Measurements from ENCODE around the gene MAEL.
A peak's percentile ranks its signal among the peaks of the same experiment; 100 is the strongest.

The MAEL gene

DNA sequence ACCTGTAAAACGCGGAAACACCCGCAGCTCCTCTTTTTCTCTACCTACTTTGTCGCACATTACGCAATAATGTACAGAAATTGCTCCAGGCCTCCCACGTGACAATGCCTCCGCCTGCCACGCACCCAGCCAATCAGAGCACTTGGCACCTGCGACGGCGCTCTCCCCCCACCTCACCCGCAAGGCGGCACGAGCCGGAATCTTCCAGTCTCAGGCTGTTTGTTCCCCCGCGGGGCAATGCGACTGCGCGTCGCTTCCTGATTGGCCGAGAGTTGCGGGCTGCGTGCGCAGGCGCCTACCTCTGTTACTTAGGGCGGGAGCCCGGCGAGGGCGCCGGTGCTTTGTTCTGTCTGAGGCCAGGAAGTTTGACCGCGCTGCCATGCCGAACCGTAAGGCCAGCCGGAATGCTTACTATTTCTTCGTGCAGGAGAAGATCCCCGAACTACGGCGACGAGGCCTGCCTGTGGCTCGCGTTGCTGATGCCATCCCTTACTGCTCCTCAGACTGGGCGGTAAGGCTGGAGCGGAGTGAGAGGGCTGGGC is at the start of gene MAEL:
TSS of gene MAEL (plus strand) at position 307 of the 542 bp plus-strand sequence. CDS start at position 380, 73 bp downstream.
- Histone ChIP-seq H3K36me3 (ENCODE audit: insufficient read depth, low read length) (no peaks in the 10 kb centered on the region), H3K4me3 (ENCODE audit: low read length, poor library complexity, severe bottlenecking) (no peak within 1 kb of the TSS), H3K9ac (ENCODE audit: low read depth, low read length, poor library complexity, severe bottlenecking) (no peak within 1 kb of the TSS), H3K27me3 (ENCODE audit: insufficient read depth, low read length, poor library complexity, severe bottlenecking) (no peaks in the 10 kb centered on the region), H3F3A (ENCODE audit: low read depth) (no peaks in the 10 kb centered on the region), H3K79me2 (ENCODE audit: insufficient read depth, low read length) (no peaks in the 10 kb centered on the region), H3K9me3 (ENCODE audit: insufficient read depth, low read depth, low read length) (no peaks in the 10 kb centered on the region), H2AFZ (ENCODE audit: low read length) (no peak within 1 kb of the TSS), H3K4me1 (ENCODE audit: insufficient read depth, low read length, poor library complexity, severe bottlenecking) (no peaks in the 10 kb centered on the region), H3K4me2 (ENCODE audit: low read depth, low read length, poor library complexity, severe bottlenecking) (no peak within 1 kb of the TSS), H3K9me2 (replicated peaks; ENCODE audit: low read depth, low read length) (no peaks in the 10 kb centered on the region), H4K20me1 (ENCODE audit: insufficient read depth, low read length, poor library complexity, severe bottlenecking) (no peaks in the 10 kb centered on the region)
- TF ChIP-seq, protein P1, sequence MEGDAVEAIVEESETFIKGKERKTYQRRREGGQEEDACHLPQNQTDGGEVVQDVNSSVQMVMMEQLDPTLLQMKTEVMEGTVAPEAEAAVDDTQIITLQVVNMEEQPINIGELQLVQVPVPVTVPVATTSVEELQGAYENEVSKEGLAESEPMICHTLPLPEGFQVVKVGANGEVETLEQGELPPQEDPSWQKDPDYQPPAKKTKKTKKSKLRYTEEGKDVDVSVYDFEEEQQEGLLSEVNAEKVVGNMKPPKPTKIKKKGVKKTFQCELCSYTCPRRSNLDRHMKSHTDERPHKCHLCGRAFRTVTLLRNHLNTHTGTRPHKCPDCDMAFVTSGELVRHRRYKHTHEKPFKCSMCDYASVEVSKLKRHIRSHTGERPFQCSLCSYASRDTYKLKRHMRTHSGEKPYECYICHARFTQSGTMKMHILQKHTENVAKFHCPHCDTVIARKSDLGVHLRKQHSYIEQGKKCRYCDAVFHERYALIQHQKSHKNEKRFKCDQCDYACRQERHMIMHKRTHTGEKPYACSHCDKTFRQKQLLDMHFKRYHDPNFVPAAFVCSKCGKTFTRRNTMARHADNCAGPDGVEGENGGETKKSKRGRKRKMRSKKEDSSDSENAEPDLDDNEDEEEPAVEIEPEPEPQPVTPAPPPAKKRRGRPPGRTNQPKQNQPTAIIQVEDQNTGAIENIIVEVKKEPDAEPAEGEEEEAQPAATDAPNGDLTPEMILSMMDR (conservative IDR thresholded peaks at IDR 0.05; ENCODE audit: low read length) = no peak
- no peak for TF ChIP-seq EZH2phosphoT487 (IDR thresholded peaks at IDR 0.05; ENCODE audit: borderline replicate concordance)

DNA sequence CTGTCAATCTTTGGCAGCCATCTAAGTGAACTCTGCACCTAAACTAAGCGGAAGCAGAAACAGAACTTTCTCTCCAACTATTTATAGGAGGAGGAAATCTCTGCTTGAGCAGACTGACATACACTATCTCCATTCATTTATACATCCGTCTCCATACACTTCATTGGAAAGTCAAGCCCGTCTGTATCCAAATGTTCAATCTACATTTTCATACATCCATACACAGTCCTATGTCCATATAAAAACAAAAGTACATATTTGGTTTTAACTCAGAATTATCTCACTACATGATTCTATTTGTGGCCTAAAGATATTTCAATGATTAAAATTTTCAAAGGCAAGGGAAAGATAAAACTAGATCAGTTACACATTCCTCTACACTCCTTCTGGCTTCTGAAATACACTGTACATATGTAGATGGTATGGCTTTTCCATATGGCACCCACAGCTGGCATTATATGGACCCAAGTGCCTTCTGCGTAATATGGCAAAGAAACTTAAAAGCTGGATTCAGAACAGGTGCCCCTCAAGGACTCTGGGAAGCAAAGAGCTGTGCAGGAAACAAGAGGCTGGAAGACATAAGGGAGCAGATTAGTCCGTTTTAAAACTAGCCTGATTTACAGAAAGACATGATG is 49.2 kb upstream of the MAEL start:
- peaks cover 39% of the 10 kb centered on the region for H3K4me1 ChIP-seq (ENCODE audit: insufficient read depth, low read length, poor library complexity, severe bottlenecking)
- no peaks in the 10 kb centered on the region for H3K79me2 ChIP-seq (ENCODE audit: insufficient read depth, low read length)
- no peak overlapping the region for H3K9ac ChIP-seq (ENCODE audit: low read depth, low read length, poor library complexity, severe bottlenecking)
- H3K27me3 ChIP-seq (ENCODE audit: insufficient read depth, low read length, poor library complexity, severe bottlenecking) = no peaks in the 10 kb centered on the region
- H3F3A ChIP-seq (ENCODE audit: low read depth) = peaks cover 11% of the 10 kb centered on the region; the same call in 1 of the 2 replicates
- no peak overlapping the region for H3K4me3 ChIP-seq (ENCODE audit: low read length, poor library complexity, severe bottlenecking)
- no peak overlapping the region for H2AFZ ChIP-seq (ENCODE audit: low read length)
- no peak for TF ChIP-seq EZH2phosphoT487 (IDR thresholded peaks at IDR 0.05; ENCODE audit: borderline replicate concordance)
- TF ChIP-seq, protein P1 (conservative IDR thresholded peaks at IDR 0.05; ENCODE audit: low read length) = no peak
- peak overlapping the region; percentile 26 for H3K4me2 ChIP-seq (ENCODE audit: low read depth, low read length, poor library complexity, severe bottlenecking)
- no peaks in the 10 kb centered on the region for H3K9me2 ChIP-seq (replicated peaks; ENCODE audit: low read depth, low read length)
- no peaks in the 10 kb centered on the region for H3K9me3 ChIP-seq (ENCODE audit: insufficient read depth, low read depth, low read length)
- H3K36me3 ChIP-seq (ENCODE audit: insufficient read depth, low read length) = no peaks in the 10 kb centered on the region
- no peaks in the 10 kb centered on the region for H4K20me1 ChIP-seq (ENCODE audit: insufficient read depth, low read length, poor library complexity, severe bottlenecking)

DNA sequence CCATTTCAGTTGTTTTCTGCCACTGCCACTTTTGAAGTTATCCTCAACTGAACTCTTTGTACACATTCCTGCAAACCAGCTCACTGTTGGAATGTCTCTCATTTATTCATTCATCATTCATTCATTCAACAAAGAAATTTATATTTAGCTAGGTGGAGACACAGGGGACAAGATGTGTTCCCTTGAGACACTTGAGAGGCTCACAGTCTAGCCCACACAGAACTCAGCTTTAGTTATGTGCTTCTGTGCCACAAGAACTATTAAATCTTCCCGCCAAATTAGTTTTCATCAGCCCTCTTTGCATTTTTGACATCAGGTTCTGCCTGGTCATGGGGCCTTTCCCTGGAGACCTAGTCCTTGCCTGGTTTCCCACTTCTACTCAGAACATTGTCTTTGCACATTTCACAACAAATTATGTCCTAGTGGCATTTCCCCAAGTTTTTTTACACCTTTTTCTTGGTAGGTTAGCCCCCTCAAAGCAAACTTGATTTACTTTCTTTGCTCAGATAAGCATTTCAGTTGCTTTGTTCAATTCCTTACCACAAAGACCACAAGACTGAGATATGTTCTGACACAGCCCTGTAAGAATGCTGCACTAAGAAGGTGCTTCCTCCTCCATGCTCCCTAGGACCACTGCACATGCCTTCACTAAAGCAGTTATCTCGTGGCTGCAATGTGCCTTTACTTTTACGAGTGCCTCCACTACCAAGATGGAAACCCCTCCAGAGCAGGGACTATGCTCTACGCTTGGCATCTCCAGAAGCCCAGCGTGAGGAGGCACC is 44.7 kb upstream of the MAEL start:
- peak overlapping the region; percentile 66 for H3K4me2 ChIP-seq (ENCODE audit: low read depth, low read length, poor library complexity, severe bottlenecking)
- H3K9ac ChIP-seq (ENCODE audit: low read depth, low read length, poor library complexity, severe bottlenecking) = peak overlapping the region; percentile 30
- H3K4me1 ChIP-seq (ENCODE audit: insufficient read depth, low read length, poor library complexity, severe bottlenecking) = peaks cover 51% of the 10 kb centered on the region
- TF ChIP-seq, protein P1 (conservative IDR thresholded peaks at IDR 0.05; ENCODE audit: low read length) = no peak
- no peak for TF ChIP-seq EZH2phosphoT487 (IDR thresholded peaks at IDR 0.05; ENCODE audit: borderline replicate concordance)
- H3K36me3 ChIP-seq (ENCODE audit: insufficient read depth, low read length) = no peaks in the 10 kb centered on the region
- H2AFZ ChIP-seq (ENCODE audit: low read length) = 0 out of 2 replicates have a peak overlapping the region, but pooled peaks have one; percentile 32
- H4K20me1 ChIP-seq (ENCODE audit: insufficient read depth, low read length, poor library complexity, severe bottlenecking) = no peaks in the 10 kb centered on the region
- H3K79me2 ChIP-seq (ENCODE audit: insufficient read depth, low read length) = no peaks in the 10 kb centered on the region
- no peaks in the 10 kb centered on the region for H3K9me3 ChIP-seq (ENCODE audit: insufficient read depth, low read depth, low read length)
- no peaks in the 10 kb centered on the region for H3K27me3 ChIP-seq (ENCODE audit: insufficient read depth, low read length, poor library complexity, severe bottlenecking)
- H3K9me2 ChIP-seq (replicated peaks; ENCODE audit: low read depth, low read length) = no peaks in the 10 kb centered on the region
- peaks cover 12% of the 10 kb centered on the region; the same call in 1 of the 2 replicates for H3F3A ChIP-seq (ENCODE audit: low read depth)
- peak overlapping the region; percentile 48 for H3K4me3 ChIP-seq (ENCODE audit: low read length, poor library complexity, severe bottlenecking)

Data from Loucy (cell line).